HEK293 (cell line): ENCODE results near the gene ANKRD44.

ENCODE experiments used
- CTCF ChIA-PET: fragments of 350-600 bp; formaldehyde crosslinking; extraction: SDS; loops from one replicate; lab custom pipeline; 2021; ENCODE audit warnings: antibody characterized with exemption; lab: Yijun Ruan, JAX
- POLR2A ChIA-PET: fragments of 300-600 bp; formaldehyde crosslinking; extraction: SDS; loops from one replicate; lab custom pipeline; 2020; ENCODE audit warnings: antibody characterized with exemption, inconsistent platforms; lab: Yijun Ruan, JAX
- H3K27ac ChIP-seq: fragments of 200-500 bp; sonication (Bioruptor generic); 2 replicates; pipeline ENCODE4 v1.5.1; 2014; ENCODE audit warnings: low read depth, low read length, control low read depth, inconsistent platforms; ENCODE audit errors: extremely low read depth
- H3K36me3 ChIP-seq, 2 experiments: fragments of 200-500 bp in 1 of 2; sonication (Bioruptor generic) in 1 of 2; 1 replicate in 1 of 2; 2 replicates in 1 of 2; pipeline ENCODE4 v1.5.1; 2014 to 2017; ENCODE audit warnings: inconsistent platforms in 2 of 2, low read length in 2 of 2; ENCODE audit not compliant: control insufficient read depth in 2 of 2, insufficient read depth in 1 of 2
- H3K4me1 ChIP-seq: fragments of 200-500 bp; sonication (Bioruptor generic); 2 replicates; pipeline ENCODE4 v1.5.1; 2014; ENCODE audit warnings: mild to moderate bottlenecking, low read length, inconsistent platforms; ENCODE audit not compliant: control insufficient read depth, insufficient read depth
- H3K4me3 ChIP-seq: 2 replicates; pipeline ENCODE4 v1.5.1; 2011; ENCODE audit warnings: low read depth, mild to moderate bottlenecking, control low read depth, low read length, moderate library complexity
- H3K9me3 ChIP-seq: fragments of 200-500 bp; sonication (Bioruptor generic); 2 replicates; pipeline ENCODE4 v1.5.1; 2014; ENCODE audit warnings: low read depth, low read length, inconsistent platforms; ENCODE audit not compliant: control insufficient read depth, insufficient read depth
- KLF9 ChIP-seq: fragments of 450-650 bp; formaldehyde crosslinking; IDR thresholded peaks from 2 replicates; pipeline ENCODE4 v1.5.1; 2016; ENCODE audit warnings: missing biosample characterization, missing genetic modification characterization, low read depth
- SCRT2 ChIP-seq: fragments of 450-650 bp; formaldehyde crosslinking; IDR thresholded peaks from 2 replicates; pipeline ENCODE4 v1.5.1; 2016; ENCODE audit warnings: missing biosample characterization, missing genetic modification characterization
- TSHZ1 ChIP-seq: fragments of 450-650 bp; formaldehyde crosslinking; IDR thresholded peaks from 2 replicates; pipeline ENCODE4 v1.5.1; 2016; ENCODE audit warnings: missing biosample characterization, missing genetic modification characterization, borderline replicate concordance
- ZBTB48 ChIP-seq: fragments of 450-650 bp; formaldehyde crosslinking; IDR thresholded peaks from 2 replicates; pipeline ENCODE4 v1.5.1; 2016; ENCODE audit warnings: missing biosample characterization, missing genetic modification characterization
- ZNF112 ChIP-seq: fragments of 450-650 bp; formaldehyde crosslinking; IDR thresholded peaks from 2 replicates; pipeline ENCODE4 v1.5.0; 2017; ENCODE audit warnings: missing biosample characterization, missing genetic modification characterization
- ZNF133 ChIP-seq: fragments of 450-650 bp; formaldehyde crosslinking; IDR thresholded peaks from 2 replicates; pipeline ENCODE4 v1.5.1; 2016; ENCODE audit warnings: missing biosample characterization, missing genetic modification characterization
- ZNF19 ChIP-seq: fragments of 450-650 bp; formaldehyde crosslinking; IDR thresholded peaks from 2 replicates; pipeline ENCODE4; 2016; ENCODE audit warnings: missing biosample characterization, missing genetic modification characterization, low read depth
- ZNF26 ChIP-seq: fragments of 450-650 bp; formaldehyde crosslinking; IDR thresholded peaks from 2 replicates; pipeline ENCODE4 v1.5.1; 2016; ENCODE audit warnings: missing biosample characterization, missing genetic modification characterization
- ZNF324 ChIP-seq: fragments of 450-650 bp; formaldehyde crosslinking; IDR thresholded peaks from 2 replicates; pipeline ENCODE4 v1.5.1; 2016; ENCODE audit warnings: missing biosample characterization, missing genetic modification characterization
- ZNF37A ChIP-seq: fragments of 450-650 bp; IDR thresholded peaks from 2 replicates; pipeline ENCODE4 v1.5.1; 2018; ENCODE audit warnings: missing biosample characterization, missing genetic modification characterization
- ZNF473 ChIP-seq: fragments of 450-650 bp; formaldehyde crosslinking; IDR thresholded peaks from 2 replicates; pipeline ENCODE4 v1.5.1; 2017; ENCODE audit warnings: missing biosample characterization, missing genetic modification characterization
- ZNF549 ChIP-seq: fragments of 450-650 bp; IDR thresholded peaks from 2 replicates; pipeline ENCODE4 v1.5.1; 2018; ENCODE audit warnings: missing biosample characterization, missing genetic modification characterization, mild to moderate bottlenecking, inconsistent platforms, moderate library complexity
- ZNF558 ChIP-seq: fragments of 450-650 bp; formaldehyde crosslinking; IDR thresholded peaks from 2 replicates; pipeline ENCODE4 v1.5.1; 2016; ENCODE audit warnings: missing biosample characterization, missing genetic modification characterization
- ZNF701 ChIP-seq: fragments of 450-650 bp; formaldehyde crosslinking; IDR thresholded peaks from 2 replicates; pipeline ENCODE4 v1.5.1; 2016; ENCODE audit warnings: missing biosample characterization, missing genetic modification characterization
- ZSCAN16 ChIP-seq: fragments of 450-650 bp; formaldehyde crosslinking; IDR thresholded peaks from 2 replicates; pipeline ENCODE4 v1.5.1; 2016; ENCODE audit warnings: missing biosample characterization, missing genetic modification characterization
- ZSCAN30 ChIP-seq: fragments of 450-650 bp; IDR thresholded peaks from 2 replicates; pipeline ENCODE4 v1.5.1; 2018; ENCODE audit warnings: missing biosample characterization, mild to moderate bottlenecking, missing genetic modification characterization, moderate library complexity
- TF ChIP-seq, protein P1 (sequence below): fragments of 450-650 bp; formaldehyde crosslinking; IDR thresholded peaks from 2 replicates; pipeline ENCODE4 v1.5.1; 2016; ENCODE audit warnings: missing biosample characterization, missing genetic modification characterization
- TF ChIP-seq, protein P2 (sequence below): IDR thresholded peaks from 2 replicates; pipeline ENCODE4 v1.6.1; 2011; ENCODE audit warnings: mild to moderate bottlenecking, low read depth, low read length, borderline replicate concordance
- TF ChIP-seq, protein P3 (sequence below): fragments of 450-650 bp; IDR thresholded peaks from 2 replicates; pipeline ENCODE4 v1.5.1; 2018; ENCODE audit warnings: missing biosample characterization, missing genetic modification characterization
- TF ChIP-seq, protein P4 (sequence below): fragments of 450-650 bp; formaldehyde crosslinking; conservative IDR thresholded peaks from 2 replicates; pipeline ENCODE4 v1.5.1; 2016; ENCODE audit warnings: low read depth, missing biosample characterization, missing genetic modification characterization

ANKRD44 gene

GRCh38 chr2:197079832-197080555, 230.6 kb downstream of the ANKRD44 start (continued):
- TF ChIP-seq, protein P1, sequence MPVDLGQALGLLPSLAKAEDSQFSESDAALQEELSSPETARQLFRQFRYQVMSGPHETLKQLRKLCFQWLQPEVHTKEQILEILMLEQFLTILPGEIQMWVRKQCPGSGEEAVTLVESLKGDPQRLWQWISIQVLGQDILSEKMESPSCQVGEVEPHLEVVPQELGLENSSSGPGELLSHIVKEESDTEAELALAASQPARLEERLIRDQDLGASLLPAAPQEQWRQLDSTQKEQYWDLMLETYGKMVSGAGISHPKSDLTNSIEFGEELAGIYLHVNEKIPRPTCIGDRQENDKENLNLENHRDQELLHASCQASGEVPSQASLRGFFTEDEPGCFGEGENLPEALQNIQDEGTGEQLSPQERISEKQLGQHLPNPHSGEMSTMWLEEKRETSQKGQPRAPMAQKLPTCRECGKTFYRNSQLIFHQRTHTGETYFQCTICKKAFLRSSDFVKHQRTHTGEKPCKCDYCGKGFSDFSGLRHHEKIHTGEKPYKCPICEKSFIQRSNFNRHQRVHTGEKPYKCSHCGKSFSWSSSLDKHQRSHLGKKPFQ (tag by site-specific recombination): no peak

DNA sequence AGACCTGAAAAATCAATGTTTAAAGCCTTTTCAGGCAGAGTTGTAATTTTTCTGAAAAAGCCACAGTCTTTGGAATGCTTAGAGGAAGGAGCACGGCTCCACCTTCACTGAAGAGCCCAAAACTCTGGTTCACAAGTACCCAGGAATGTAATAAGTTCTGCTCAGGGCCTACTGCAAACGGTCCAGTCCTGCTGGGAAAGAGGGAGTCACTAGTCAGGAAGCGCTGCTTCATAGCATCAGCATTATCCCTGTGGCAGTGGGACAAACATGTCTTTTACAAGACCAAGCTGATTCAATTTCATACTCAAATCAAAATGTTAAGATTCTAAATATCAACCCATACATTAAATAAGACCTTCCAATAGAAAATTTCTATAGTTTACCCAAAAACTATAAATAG, 231.2 kb downstream of the ANKRD44 start:
- no peak overlapping the region for H3K27ac ChIP-seq
- H3K4me3 ChIP-seq: no peak overlapping the region
- H3K9me3 ChIP-seq: no peaks in the 10 kb centered on the region
- CTCF ChIA-PET: interaction anchor here (0.8 kb wide), 1 partner anchor 68 kb away, joined by 4 read pairs; no protein-coding TSS in a partner anchor
- POLR2A ChIA-PET: no interaction called here
- TF ChIP-seq ZNF701 (tag by site-specific recombination) (no peak), ZNF19 (tag by site-specific recombination) (no peak), ZNF473 (tag by site-specific recombination) (no peak), ZNF549 (tag by site-specific recombination) (no peak), ZNF112 (tag by site-specific recombination) (no peak), TSHZ1 (tag by site-specific recombination) (no peak), KLF9 (no peak), ZNF37A (tag by site-specific recombination) (no peak), ZNF324 (tag by site-specific recombination) (no peak), ZSCAN30 (tag by site-specific recombination) (no peak), ZNF133 (tag by site-specific recombination) (no peak), ZBTB48 (no peak), ZNF558 (tag by site-specific recombination) (no peak), ZNF26 (tag by site-specific recombination) (no peak), ZSCAN16 (tag by site-specific recombination) (no peak), SCRT2 (tag by site-specific recombination) (no peak)
- TF ChIP-seq, protein P2, sequence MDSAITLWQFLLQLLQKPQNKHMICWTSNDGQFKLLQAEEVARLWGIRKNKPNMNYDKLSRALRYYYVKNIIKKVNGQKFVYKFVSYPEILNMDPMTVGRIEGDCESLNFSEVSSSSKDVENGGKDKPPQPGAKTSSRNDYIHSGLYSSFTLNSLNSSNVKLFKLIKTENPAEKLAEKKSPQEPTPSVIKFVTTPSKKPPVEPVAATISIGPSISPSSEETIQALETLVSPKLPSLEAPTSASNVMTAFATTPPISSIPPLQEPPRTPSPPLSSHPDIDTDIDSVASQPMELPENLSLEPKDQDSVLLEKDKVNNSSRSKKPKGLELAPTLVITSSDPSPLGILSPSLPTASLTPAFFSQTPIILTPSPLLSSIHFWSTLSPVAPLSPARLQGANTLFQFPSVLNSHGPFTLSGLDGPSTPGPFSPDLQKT: no peak
- TF ChIP-seq, protein P3, sequence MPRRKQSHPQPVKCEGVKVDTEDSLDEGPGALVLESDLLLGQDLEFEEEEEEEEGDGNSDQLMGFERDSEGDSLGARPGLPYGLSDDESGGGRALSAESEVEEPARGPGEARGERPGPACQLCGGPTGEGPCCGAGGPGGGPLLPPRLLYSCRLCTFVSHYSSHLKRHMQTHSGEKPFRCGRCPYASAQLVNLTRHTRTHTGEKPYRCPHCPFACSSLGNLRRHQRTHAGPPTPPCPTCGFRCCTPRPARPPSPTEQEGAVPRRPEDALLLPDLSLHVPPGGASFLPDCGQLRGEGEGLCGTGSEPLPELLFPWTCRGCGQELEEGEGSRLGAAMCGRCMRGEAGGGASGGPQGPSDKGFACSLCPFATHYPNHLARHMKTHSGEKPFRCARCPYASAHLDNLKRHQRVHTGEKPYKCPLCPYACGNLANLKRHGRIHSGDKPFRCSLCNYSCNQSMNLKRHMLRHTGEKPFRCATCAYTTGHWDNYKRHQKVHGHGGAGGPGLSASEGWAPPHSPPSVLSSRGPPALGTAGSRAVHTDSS: no peak
- TF ChIP-seq, protein P4, sequence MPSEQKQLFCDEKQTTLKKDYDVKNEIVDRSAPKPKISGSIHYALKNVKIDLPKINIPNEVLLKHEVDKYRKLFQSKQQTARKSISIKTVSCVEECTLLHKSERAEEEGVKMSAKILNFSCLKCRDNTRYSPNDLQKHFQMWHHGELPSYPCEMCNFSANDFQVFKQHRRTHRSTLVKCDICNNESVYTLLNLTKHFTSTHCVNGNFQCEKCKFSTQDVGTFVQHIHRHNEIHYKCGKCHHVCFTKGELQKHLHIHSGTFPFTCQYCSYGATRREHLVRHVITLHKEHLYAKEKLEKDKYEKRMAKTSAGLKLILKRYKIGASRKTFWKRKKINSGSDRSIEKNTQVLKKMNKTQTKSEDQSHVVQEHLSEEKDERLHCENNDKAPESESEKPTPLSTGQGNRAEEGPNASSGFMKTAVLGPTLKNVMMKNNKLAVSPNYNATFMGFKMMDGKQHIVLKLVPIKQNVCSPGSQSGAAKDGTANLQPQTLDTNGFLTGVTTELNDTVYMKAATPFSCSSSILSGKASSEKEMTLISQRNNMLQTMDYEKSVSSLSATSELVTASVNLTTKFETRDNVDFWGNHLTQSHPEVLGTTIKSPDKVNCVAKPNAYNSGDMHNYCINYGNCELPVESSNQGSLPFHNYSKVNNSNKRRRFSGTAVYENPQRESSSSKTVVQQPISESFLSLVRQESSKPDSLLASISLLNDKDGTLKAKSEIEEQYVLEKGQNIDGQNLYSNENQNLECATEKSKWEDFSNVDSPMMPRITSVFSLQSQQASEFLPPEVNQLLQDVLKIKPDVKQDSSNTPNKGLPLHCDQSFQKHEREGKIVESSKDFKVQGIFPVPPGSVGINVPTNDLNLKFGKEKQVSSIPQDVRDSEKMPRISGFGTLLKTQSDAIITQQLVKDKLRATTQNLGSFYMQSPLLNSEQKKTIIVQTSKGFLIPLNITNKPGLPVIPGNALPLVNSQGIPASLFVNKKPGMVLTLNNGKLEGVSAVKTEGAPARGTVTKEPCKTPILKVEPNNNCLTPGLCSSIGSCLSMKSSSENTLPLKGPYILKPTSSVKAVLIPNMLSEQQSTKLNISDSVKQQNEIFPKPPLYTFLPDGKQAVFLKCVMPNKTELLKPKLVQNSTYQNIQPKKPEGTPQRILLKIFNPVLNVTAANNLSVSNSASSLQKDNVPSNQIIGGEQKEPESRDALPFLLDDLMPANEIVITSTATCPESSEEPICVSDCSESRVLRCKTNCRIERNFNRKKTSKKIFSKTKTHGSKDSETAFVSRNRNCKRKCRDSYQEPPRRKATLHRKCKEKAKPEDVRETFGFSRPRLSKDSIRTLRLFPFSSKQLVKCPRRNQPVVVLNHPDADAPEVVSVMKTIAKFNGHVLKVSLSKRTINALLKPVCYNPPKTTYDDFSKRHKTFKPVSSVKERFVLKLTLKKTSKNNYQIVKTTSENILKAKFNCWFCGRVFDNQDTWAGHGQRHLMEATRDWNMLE: no peak
- H3K36me3 ChIP-seq: no peaks in the 10 kb centered on the region
- H3K4me1 ChIP-seq: peaks cover 13% of the 10 kb centered on the region; the same call in 1 of the 2 replicates
